Measurements from ENCODE around the gene UXS1.

The UXS1 gene

DNA sequence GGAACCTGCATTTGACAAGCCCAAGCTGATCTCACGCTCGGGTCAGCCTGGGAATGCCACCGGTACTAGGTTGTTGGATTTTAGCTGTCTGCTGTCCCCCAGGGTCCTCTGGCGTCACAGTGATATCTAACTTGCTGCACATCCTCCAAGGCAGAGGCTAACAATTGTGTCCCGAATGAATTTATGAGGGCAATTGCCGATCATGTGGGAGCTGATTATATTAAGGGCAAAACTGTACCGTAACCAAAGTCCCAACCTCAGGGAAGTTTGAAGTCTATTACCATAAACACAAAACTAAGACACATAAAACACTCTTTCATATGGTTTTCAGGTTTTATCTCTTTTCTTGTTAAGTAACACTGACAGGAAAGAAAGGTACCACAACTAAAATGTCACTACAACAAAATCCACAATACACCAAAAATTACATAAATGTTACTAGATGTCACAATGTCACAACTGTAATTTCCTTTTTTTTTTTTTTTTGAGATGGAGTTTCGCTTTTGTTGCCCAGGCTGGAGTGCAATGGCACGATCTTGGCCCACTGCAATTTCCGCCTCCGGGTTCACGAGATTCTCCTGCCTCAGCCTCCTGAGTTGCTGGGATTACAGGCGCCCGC lies 6.7 kb downstream of the UXS1 start:
- no peak for DNase-seq

DNA sequence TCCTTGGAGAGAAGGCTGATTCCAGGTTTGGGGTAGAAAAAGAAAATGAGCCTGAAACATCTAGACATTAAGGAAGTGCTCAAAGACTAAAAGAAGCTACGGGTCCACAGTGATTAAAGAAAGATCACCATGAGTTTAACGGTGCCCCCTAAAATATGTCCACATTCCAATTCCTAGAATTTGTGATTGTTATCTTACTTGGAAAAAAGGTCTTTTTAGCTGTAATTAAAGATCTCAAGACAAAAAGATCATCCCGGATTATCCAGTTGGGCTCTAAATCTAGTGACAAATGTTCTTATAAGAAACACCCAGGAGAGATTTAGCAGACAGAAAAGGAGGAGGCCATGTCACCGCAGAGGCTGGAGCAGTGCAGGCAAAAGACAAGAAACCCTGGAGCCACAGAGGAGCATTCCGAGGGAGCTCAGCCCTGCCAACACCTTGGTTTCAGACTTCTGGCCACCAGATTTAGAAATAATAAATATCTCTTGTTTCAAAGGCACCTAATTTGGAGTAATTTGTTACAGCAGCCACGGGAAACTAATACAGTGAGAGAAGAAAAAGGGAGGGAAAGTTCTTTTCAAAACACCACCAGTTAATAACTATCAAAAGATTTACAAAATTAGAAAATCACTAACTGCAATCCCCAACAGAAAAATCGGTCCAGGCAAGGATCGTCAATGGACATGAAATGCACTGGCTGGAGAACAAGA lies 8.5 kb downstream of the UXS1 start:
- DNase-seq: no peak

- no peak for DNase-seq
These were observed 9.2 kb downstream of the UXS1 start for GRCh38 chr2:106184857-106185256.

- DNase-seq: no peak
These were observed 9.7 kb downstream of the UXS1 start for GRCh38 chr2:106184394-106184793.

- no peak for DNase-seq
These were observed 10.9 kb downstream of the UXS1 start for GRCh38 chr2:106183101-106183696.

DNA sequence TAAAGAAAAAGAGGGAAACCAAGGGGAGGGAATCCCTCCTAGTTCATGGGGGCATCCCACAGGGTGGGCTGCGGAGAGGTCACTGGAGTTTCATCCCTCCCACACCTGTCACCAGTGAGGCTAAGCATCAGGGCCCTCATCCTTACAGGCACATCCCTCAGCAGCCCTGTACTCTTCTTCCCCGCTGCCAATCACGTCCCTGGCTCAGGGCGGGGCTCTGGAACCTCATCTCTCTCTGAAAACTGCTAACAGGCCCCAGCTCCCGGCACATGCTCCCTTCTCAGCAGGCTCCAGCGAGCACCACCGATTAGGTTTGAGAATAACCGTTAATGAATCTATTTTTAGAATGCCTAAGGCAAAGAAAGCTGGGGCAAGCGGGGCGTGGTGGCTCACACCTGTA lies 13.0 kb downstream of the UXS1 start:
- DNase-seq: no peak

GRCh38 chr2:106180602-106181001 lies 13.5 kb downstream of the UXS1 start:
- DNase-seq: no peak

DNA sequence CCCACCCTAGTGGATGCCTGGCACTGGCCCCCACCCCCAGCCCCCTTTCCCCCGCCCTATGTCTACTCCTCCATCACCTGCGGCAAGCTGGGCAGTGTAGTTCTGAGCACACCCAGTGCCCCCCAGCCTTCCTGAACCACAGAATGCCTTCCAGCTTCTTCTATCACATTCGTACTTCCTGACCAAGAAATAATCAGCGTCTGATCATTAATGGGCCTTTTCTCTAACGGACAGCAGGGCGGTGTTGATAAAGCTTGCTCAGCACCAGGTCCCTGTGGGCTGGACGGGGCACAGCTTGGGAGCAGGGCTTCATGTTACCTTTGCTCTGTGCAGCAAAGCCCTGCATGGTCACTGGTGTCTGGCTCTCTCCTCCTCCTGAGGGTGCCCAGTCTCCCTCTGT lies 15.4 kb downstream of the UXS1 start:
- no peak for DNase-seq

GRCh38 chr2:106177581-106177980 lies 16.5 kb downstream of the UXS1 start:
- no peak for DNase-seq

DNA sequence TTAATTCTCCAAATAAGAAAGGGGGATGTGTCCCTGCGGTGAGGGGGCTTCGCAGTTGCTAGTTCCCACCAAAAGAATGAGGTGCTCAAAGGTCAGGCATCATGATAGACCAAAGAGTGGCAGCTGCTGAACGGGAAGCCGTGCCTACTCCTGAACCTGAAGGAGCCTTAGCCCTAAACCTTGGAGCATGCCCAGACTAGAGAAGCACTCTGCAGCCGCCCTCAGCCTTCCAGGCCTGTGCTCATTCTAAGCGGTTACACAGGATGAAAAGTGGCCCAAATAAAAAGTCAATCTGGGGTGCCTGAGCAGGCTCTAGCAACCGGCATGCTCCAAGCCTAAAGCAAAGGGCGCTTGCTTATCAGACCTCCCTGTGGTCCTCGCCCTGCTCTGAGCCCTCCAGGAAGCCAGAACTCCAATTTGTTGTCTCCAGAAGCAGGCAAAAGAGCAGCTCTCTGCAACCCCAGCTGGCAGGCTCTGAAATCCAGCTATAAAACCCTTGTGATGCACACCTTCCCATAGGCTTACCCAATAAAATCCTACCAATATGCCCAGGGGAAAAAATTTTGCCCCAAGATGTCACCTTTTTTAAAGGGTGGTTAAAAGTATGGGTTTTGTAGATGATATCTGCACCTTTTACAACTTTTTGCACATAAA lies 17.5 kb downstream of the UXS1 start:
- no peak for DNase-seq

GRCh38 chr2:106175086-106175850 lies 18.8 kb downstream of the UXS1 start:
- no peak for DNase-seq

DNA sequence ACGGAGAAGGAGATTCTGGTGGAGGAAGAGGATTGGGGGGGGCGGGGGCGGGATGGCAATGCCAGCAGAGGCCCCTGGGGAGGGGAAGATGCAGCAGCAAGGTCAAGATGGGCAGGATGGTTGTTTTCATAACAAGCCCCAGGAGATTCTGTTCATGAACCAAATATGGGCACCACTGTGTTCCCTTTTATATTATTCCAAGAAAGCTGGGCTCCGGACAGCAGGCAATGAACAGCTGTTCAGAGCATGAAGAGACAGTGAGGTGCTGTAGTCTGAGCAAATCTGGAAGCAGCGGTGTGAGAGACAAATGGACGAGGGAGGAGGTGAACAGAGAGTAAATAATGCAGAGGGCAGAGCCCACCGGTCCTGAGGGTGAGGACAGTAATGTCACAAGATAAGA lies 20.0 kb downstream of the UXS1 start:
- DNase-seq: no peak

- no peak for DNase-seq
These were observed 21.5 kb downstream of the UXS1 start for GRCh38 chr2:106172649-106173048.

- DNase-seq: no peak
These were observed 25.4 kb downstream of the UXS1 start for GRCh38 chr2:106168657-106169056.

DNA sequence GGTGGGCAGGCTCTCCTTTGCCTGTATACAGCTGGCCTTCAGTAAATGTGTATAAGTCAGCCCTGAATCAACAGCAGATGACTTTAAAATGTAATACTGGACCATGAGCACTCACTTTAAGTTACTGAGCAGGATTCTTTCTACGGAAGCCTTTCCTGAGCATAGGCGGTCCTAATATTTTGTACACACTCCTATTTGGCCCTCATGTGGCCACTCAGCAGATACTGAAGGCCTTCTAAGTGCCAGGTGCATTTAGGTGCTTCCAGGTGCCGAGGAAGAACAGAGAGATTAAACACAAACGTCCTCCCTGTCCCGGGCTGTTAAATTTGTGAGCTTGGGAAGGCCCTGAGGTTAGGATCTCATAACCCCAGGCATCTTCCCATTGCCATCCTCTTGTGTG lies 27.0 kb downstream of the UXS1 start:
- DNase-seq: no peak

GRCh38 chr2:106165561-106165960 lies 28.5 kb downstream of the UXS1 start:
- no peak for DNase-seq

- no peak for DNase-seq
These were observed 29.1 kb downstream of the UXS1 start for GRCh38 chr2:106165029-106165428.

DNA sequence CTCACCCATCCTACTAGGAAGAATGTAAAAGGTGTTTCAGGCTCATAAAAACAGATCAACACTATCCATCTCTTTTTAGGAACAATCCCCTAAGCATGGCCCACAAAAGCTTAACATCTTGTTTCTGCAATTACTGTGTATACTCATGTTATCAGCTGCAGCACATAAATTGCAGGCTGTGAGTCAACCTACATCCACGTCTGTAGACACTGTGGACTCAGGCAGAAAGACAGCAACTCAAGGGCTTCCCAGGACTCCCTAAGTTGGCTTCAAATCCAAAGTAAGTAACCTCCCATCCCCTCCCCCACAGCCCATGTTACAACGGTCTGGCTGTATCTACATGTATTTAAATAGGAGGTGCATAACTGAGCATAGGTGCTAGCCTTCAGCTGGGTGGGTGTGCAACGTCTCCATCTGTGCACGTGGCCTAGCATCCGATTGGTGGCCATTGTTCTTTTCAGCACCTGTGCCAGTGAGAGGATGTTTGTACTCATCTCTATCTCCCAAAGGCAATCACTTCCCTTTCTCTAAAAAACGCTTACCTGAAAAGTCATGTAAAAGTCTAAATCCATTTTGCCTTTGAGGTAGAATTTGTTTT lies 30.1 kb downstream of the UXS1 start:
- no peak for DNase-seq

DNA sequence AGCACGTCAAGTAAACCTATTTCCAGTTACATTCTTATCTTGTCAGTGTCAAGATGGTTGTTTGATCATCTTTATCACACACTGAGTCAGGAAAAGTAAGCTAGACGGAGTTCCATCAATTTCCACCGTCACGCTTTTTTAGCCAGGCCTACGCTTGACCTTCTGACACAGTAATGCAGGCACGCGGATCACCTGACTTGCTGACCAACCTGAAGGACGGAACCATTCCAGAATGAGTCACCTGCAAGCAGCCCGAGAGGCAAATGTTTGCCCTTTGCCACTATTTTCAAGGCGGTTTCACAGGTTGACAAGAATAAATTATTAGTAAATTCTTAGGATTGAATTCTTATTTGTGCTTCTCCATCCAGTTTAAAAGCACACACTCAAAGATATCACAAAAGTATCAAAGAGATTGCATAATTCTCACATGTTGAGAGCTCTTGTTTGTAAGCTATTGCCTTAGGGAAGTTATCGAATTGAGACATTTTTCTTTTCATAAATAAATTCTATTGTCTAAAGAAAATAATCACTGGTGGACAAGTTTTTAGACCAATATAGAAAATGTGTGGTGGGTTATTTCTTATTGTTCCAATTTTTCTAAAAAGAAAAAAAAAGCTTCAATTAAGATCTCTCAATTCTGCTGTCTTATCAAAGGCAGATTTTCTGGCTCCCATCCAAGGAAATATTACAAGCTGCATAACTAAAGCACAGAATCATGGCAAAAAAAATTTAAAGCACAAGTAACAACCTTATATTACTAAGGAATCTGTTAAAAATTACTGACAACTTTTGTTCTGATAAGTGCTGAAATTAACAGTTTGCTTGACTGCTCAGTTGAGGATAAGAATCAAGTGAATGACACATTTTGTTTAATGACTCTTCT lies 31.9 kb downstream of the UXS1 start:
- no peak for DNase-seq

GRCh38 chr2:106161341-106161740 lies 32.8 kb downstream of the UXS1 start:
- no peak for DNase-seq

DNA sequence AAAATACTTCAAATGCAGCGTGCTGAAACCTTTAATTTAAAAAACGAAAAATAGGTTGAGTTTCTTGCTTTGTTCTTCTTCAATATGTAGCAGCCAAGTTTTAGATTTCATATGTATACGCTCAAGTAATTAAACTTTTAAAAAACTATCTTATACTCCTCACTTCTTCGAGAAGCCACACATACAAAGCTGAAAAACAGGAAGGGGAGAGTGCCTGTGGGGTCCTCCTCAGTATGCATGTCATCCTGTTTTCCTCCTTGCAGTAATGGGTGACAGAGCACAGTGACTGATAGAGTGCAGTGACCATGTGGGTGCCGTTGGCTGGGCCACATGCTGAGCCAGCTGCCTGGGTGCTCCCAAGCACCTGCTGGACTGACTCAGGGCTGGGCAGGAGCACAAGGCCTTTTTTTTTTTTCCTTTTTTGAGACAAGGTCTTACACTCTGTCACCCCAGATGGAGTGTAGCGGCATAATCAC lies 33.3 kb downstream of the UXS1 start:
- DNase-seq: no peak

Data from hippocampal formation (tissue), 2 donors.